Endodermal cell (in vitro differentiated cells): ENCODE measurements around the gene EZH1. TPM values are rescaled to one million over a fixed set of nuclear protein-coding genes. Genes with fewer than 3 reads are reported as not detected.

Experiments used
- DNase-seq: peaks from one replicate; pipeline ENCODE4 v3.0.0-alpha.2; 2017
- H3K27ac ChIP-seq: 2 replicates; pipeline ENCODE4 v1.5.1; 2013; ENCODE audit warnings: mild to moderate bottlenecking, low read depth, low read length, moderate library complexity
- H3K27me3 ChIP-seq: 2 replicates; pipeline ENCODE4 v1.6.1; 2013; ENCODE audit warnings: mild to moderate bottlenecking, low read length, moderate library complexity; ENCODE audit not compliant: insufficient read depth, control insufficient read depth, poor library complexity, severe bottlenecking
- H3K36me3 ChIP-seq: 2 replicates; pipeline ENCODE4 v1.7.0; 2013; ENCODE audit warnings: mild to moderate bottlenecking, low read length, moderate library complexity; ENCODE audit not compliant: control insufficient read depth, insufficient read depth
- H3K4me1 ChIP-seq: one replicate; pipeline ENCODE4 v1.7.0; 2013; ENCODE audit warnings: low read length; ENCODE audit not compliant: control insufficient read depth, insufficient read depth
- H3K4me3 ChIP-seq: 2 replicates; pipeline ENCODE4 v1.5.1; 2013; ENCODE audit warnings: mild to moderate bottlenecking, low read length, moderate library complexity
- H3K9ac ChIP-seq: 2 replicates; pipeline ENCODE4 v1.6.1; 2013; ENCODE audit warnings: mild to moderate bottlenecking, low read length, moderate library complexity; ENCODE audit not compliant: poor library complexity, severe bottlenecking; ENCODE audit errors: extremely low read depth
- H3K9me3 ChIP-seq: 2 replicates; pipeline ENCODE4 v1.6.1; 2013; ENCODE audit warnings: mild to moderate bottlenecking, low read length, moderate library complexity; ENCODE audit not compliant: control insufficient read depth
- H3K27ac Mint-ChIP-seq: 2 replicates; pipeline ENCODE4 v1.8.0; 2020; ENCODE audit warnings: mixed read lengths
- H3K27me3 Mint-ChIP-seq: 2 replicates; pipeline ENCODE4 v1.8.0; 2021; ENCODE audit warnings: mild to moderate bottlenecking, mixed read lengths; ENCODE audit not compliant: insufficient read depth
- H3K36me3 Mint-ChIP-seq: 2 replicates; pipeline ENCODE4 v1.8.0; 2020; ENCODE audit warnings: low read depth, mixed read lengths
- H3K4me1 Mint-ChIP-seq: 2 replicates; pipeline ENCODE4 v1.8.0; 2020; ENCODE audit warnings: mixed read lengths
- H3K4me3 Mint-ChIP-seq: 2 replicates; pipeline ENCODE4 v1.8.0; 2020; ENCODE audit warnings: mild to moderate bottlenecking, moderate library complexity, mixed read lengths
- H3K9me3 Mint-ChIP-seq: 2 replicates; pipeline ENCODE4 v1.8.0; 2020; ENCODE audit warnings: mild to moderate bottlenecking, mixed read lengths
- CTCF ChIP-seq: fragments of 200-600 bp; sonication (generic); conservative IDR thresholded peaks from 2 replicates; pipeline ENCODE4 v1.5.0; 2021; ENCODE audit warnings: antibody characterized with exemption, mild to moderate bottlenecking
- WGBS, 2 experiments: methylation state at CpG; one replicate each; pipeline versions ENCODE4 v1.1.5 to v1.1.7; 2013; ENCODE audit warnings: missing lambda C conversion rate in 2 of 2, mixed read lengths in 1 of 2; ENCODE audit not compliant: insufficient coverage in 1 of 2, insufficient read length in 1 of 2; 5-methylcytosine and 5-hydroxymethylcytosine counted together
- total RNA-seq, 2 donors: library from RNA; stranded (reverse); fragmentation: NEBNext Ultra II Directional in 1 of 2; extraction: Animal tissue kit (Norgen Biotek cat#: 25700) in 1 of 2; gene quantifications; 2 replicates in 1 of 2; 3 replicates in 1 of 2; pipeline ENCODE4 v1.2.1, GENCODE V29; 2021

The EZH1 gene
- total RNA-seq, 2 donors from 2014 or later, result 26.0 to 27.2 TPM

- WGBS, 2 experiments, result 91% methylated on average over 3 of the region's 3 CpGs
- peaks cover 8% of the 10 kb centered on the region for H3K4me1 ChIP-seq
Measured at GRCh38 chr17:42750739-42751344, 6.0 kb upstream of the EZH1 start.

GRCh38 chr17:42748908-42749798, 4.3 kb upstream of the EZH1 start:
- peaks cover 4% of the 10 kb centered on the region for H3K9me3 Mint-ChIP-seq
- H3K9me3 ChIP-seq, result no peaks in the 10 kb centered on the region
- peaks cover 9% of the 10 kb centered on the region for H3K4me1 Mint-ChIP-seq
- no peak for DNase-seq
- H3K27me3 ChIP-seq, result peaks cover 42% of the 10 kb centered on the region
- H3K4me1 ChIP-seq, result peaks cover 8% of the 10 kb centered on the region
- no peak for TF ChIP-seq CTCF
- peaks cover 38% of the 10 kb centered on the region for H3K27me3 Mint-ChIP-seq
- WGBS, 2 experiments, result 88 to 90% methylated on average over 10 to 11 of the region's 11 CpGs
- H3K27ac ChIP-seq, result no peak overlapping the region
- H3K36me3 ChIP-seq, result no peaks in the 10 kb centered on the region
- H3K4me3 ChIP-seq, result no peak overlapping the region
- H3K9ac ChIP-seq, result no peak overlapping the region
- H3K27ac Mint-ChIP-seq, result no peak overlapping the region
- no peak overlapping the region for H3K4me3 Mint-ChIP-seq
- H3K36me3 Mint-ChIP-seq, result no peaks in the 10 kb centered on the region

More at GRCh38 chr17:42750739-42751344, 6.0 kb upstream of the EZH1 start:
- no peak overlapping the region for H3K9ac ChIP-seq
- H3K4me3 ChIP-seq, result no peak overlapping the region
- DNase-seq, result no peak
- peaks cover 36% of the 10 kb centered on the region for H3K27me3 Mint-ChIP-seq
- H3K27me3 ChIP-seq, result peaks cover 34% of the 10 kb centered on the region
- peaks cover 6% of the 10 kb centered on the region for H3K4me1 Mint-ChIP-seq
- H3K9me3 ChIP-seq, result no peaks in the 10 kb centered on the region
- no peaks in the 10 kb centered on the region for H3K36me3 Mint-ChIP-seq
- TF ChIP-seq CTCF, result no peak
- no peaks in the 10 kb centered on the region for H3K9me3 Mint-ChIP-seq
- H3K27ac ChIP-seq, result no peak overlapping the region
- no peaks in the 10 kb centered on the region for H3K36me3 ChIP-seq
- no peak overlapping the region for H3K27ac Mint-ChIP-seq
- H3K4me3 Mint-ChIP-seq, result no peak overlapping the region

- Mint-ChIP-seq H3K4me3 (no peak overlapping the region), H3K9me3 (peaks cover 4% of the 10 kb centered on the region), H3K27ac (no peak overlapping the region), H3K27me3 (peaks cover 32% of the 10 kb centered on the region), H3K4me1 (peaks cover 16% of the 10 kb centered on the region), H3K36me3 (no peaks in the 10 kb centered on the region)
- 73 to 80% methylated on average over 5 to 6 of the region's 7 CpGs for WGBS, 2 experiments
- DNase-seq, result no peak
- no peak overlapping the region for H3K9ac ChIP-seq
- TF ChIP-seq CTCF, result no peak
- H3K4me1 ChIP-seq, result peaks cover 11% of the 10 kb centered on the region
- no peaks in the 10 kb centered on the region for H3K36me3 ChIP-seq
- no peaks in the 10 kb centered on the region for H3K9me3 ChIP-seq
- H3K27me3 ChIP-seq, result peaks cover 42% of the 10 kb centered on the region
- no peak overlapping the region for H3K27ac ChIP-seq
- no peak overlapping the region for H3K4me3 ChIP-seq
Measured at GRCh38 chr17:42748202-42748907, 3.5 kb upstream of the EZH1 start.
